CD4-positive, alpha-beta T cell treated with Interleukin-21 for 1 hour (primary cell): ENCODE data around the gene KIF16B.
A peak's percentile ranks its signal among the peaks of the same experiment; 100 is the strongest.
"Not testable (repeated sequence)": the region's sequence is repeated elsewhere in the genome, so short reads cannot be mapped to it uniquely, and the experiment has no call there.

ENCODE experiments used
- DNase-seq: peaks from one replicate; pipeline ENCODE4 v3.0.0-alpha.2; 2020

Gene KIF16B

GRCh38 chr20:16573001-16573965, at the start of gene KIF16B:
KIF16B (minus strand) TSS chr20:16573448; CDS start chr20:16573275, 173 bp downstream.
- peak; percentile 86 for DNase-seq

DNA sequence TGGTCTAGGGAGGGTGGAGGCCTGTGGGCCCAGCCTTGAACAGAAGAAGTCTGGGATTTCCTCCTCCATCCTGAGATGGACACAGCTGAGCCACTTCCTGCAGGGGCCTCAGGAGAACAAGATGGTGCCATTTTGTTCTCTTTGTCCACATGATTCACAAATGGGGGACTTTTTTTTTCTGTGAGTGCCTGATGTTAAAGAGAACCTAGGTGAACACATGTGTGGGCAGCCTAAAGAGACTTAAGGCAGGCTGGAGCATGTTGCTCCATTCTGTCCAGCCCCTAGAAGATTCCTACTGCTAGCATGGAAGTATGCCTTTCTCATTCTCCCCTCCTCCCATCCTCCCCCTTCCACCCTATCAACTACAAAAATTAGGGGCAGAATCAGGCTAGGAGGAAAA, 49.3 kb upstream of the KIF16B start:
- DNase-seq: no peak

- DNase-seq: no peak
Observed at GRCh38 chr20:16621435-16622141, 48.3 kb upstream of the KIF16B start.

- DNase-seq: no peak
Observed at GRCh38 chr20:16620961-16621360, 47.7 kb upstream of the KIF16B start.

GRCh38 chr20:16619953-16620352, 46.7 kb upstream of the KIF16B start:
- DNase-seq: no peak

DNA sequence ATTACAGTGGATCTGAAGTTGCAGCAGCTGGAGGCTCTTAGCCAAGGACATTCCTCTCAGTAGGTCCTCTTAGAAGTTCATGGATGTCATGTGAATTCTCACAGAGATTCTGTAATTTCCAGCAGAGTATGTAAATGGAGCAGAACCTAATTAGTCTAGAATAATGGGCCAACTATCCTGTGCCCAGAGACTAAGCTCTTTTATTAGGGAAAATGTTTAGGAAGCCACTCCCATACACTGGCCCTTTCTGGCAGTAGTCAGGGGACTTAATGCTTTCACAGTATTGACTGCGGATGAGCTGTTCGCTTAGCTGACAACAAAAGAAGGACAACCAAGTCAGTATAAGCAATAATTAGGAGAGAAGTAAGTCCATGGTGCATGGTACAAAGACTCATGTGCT, 43.8 kb upstream of the KIF16B start:
- DNase-seq: no peak

- no peak for DNase-seq
Observed at GRCh38 chr20:16616317-16616716, 43.1 kb upstream of the KIF16B start.

- no peak for DNase-seq
Observed at GRCh38 chr20:16615199-16615598, 42.0 kb upstream of the KIF16B start.

DNA sequence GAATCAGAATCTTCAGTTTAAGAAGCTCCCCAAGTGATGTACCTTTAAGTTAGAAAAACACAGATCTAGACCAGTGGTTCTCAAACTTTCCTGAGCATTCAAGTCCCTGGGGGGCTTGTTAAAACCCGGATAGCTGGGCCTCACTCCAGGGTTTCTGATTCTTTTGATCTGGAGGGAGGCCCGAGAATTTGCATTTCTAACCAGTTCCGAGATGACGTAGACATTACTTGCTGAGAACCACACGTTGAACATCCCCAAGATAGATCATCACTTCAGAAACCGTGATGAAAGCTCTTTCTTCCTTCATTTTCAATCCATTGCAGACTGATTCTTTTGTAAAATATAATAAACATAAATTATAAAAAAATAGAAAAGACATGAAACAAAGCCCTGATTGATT, 40.7 kb upstream of the KIF16B start:
- no peak for DNase-seq

DNA sequence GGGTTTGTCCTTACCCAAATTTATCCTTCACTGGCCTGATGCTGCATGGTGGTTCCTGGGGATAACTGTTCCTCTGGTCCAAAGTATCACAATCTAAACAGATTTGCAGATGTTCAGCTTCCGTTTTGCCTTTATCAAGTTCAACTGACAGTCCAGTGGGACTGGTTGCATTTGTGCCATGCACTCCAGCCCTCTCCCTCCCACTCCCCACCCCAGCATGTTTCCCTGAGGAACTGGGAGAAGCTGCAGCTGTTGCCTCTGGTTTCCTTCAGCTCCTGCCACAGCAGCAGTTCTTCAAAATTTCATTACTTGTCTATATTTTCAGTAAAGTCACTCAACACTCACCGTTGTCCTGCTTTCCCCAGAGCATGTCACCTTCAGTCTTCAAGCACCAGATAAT, 39.5 kb upstream of the KIF16B start:
- no peak for DNase-seq

GRCh38 chr20:16611817-16612216, 38.6 kb upstream of the KIF16B start:
- DNase-seq: no peak

DNA sequence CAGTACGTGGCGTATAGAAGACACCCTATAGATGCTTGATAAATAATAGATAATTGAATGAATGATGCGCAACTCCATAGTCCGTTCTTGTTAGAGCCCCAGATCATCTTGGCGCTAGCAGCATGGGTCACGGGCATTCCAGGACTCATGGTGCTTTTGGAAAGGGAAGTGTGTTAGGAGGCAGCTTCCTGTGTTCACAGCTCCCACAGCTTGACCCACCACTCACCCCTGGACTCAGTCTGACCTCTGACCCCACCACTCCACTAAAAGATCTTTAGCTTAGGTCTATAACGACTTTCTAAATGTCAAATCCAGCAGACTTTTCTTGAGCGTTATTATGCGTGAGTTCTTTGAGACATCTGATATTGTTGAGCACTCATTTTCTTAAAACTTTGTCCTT, 35.8 kb upstream of the KIF16B start:
- no peak for DNase-seq

DNA sequence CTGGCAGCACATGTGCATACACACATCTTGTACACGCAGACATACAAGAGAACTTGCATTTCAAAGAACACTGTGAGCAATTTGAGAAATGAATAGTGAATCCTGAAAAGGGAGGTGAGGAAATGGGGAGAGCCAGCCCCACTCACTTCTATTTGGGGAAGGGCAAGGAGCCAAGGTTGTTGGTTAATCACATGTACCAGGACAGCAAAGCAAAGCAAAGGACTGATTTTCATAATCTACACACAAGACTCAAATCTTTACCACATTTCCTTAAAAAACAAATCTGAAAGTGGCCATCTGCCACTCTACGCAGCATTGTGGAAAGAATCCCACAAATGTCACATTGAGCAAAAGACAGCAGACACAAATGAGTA, 35.0 kb upstream of the KIF16B start:
- no peak for DNase-seq

DNA sequence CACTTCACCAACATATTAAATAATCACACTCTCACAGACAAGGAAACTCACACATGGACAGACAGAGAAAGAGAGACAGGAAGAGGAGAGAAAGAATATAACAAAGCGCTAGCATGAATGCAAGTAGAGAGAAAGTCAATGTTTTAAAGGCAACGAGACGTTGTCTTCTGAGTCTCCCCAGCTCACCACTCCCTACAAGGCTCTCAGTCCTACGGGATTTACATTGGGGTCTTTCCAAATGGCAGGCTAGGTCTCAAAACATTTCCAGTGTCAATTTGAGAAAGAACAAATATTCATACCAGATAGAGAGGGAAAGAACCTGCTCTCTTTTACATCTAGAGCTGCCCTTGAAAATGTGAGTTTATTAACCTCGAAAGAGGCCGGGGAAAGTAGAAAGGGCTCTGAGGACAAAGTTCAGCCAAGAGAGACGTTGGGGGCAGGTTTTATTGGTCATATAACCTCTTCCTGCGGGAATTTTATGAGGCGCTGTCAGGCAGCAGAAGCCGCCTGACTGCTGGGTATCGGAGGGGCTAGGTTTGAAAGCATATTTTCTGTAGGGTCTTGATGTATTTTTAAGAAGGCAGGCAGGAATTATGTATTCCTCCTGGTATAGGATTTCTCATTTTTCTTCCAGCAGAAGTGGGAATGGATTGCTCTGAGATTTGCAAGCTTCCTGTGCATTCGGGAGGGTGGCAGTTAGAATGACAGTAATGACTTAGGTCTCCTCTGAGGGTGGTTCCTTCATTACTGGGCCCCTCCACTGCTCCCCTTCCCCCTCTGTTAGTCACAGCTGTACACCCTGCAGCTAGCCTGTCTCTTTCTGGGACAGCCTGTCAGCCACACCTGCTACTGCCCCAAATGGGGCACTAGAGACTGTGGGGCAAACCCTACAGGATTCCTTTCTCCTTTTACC, 34.4 kb upstream of the KIF16B start:
- no peak for DNase-seq

- no peak for DNase-seq
Observed at GRCh38 chr20:16606468-16607070, 33.3 kb upstream of the KIF16B start.

- no peak for DNase-seq
Observed at GRCh38 chr20:16601047-16601446, 27.8 kb upstream of the KIF16B start.

DNA sequence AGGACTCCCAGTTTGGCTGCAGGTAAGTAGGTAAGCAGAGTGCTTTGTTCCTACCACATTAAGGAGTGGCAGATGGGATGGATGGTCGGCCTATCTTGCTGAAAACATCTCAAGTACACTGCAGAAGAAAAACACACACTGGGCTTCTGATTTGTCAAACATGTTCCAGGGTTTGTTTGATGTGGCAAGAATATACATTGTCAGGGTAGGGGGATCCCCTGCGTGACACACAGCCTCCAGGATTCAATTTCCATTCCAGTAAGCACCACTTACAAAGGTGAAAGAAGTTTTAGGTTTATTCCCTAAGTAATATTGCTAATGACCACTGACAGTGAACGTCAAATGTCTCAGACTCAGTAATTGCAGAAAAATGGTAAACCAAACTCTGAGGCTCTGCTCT, 26.0 kb upstream of the KIF16B start:
- no peak for DNase-seq

GRCh38 chr20:16596991-16597390, 23.7 kb upstream of the KIF16B start:
- no peak for DNase-seq

DNA sequence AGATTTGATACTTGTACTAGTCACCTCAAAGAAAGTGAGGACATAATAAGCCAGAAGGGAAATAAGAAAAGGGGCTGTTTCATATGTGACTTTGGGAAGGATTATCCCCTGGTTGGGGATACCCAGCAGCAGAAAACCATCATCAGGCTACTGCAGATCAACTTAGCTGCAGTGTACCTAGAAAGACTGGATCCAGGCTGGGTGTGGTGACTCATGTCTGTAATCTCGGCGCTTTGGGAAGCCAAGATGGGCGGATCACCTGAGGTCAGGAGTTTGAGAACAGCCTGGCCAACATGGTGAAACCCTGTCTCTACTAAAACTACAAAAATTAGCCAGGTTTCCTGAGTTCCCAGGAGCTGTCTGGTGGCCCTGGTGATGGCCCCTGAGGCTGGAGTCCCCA, 23.2 kb upstream of the KIF16B start:
- DNase-seq: not testable (repeated sequence)

DNA sequence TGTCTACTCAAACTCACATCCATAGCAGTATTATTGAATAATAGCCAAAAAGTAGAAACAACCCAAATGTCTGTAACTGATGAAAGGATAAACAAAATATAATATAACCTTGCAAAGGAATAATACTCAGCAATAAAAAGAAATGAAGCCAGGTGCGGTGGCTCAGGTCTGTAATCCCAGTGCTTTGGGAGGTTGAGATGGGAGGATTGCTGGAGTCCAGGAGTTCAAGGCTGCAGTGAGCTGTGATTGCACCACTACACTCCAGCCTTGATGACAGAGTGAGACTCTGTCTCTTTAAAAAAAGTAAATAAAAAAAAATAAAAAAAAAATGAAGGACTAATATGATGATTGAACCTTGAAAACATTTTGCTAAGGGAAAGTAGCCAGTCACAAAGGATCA, 22.1 kb upstream of the KIF16B start:
- no peak for DNase-seq

DNA sequence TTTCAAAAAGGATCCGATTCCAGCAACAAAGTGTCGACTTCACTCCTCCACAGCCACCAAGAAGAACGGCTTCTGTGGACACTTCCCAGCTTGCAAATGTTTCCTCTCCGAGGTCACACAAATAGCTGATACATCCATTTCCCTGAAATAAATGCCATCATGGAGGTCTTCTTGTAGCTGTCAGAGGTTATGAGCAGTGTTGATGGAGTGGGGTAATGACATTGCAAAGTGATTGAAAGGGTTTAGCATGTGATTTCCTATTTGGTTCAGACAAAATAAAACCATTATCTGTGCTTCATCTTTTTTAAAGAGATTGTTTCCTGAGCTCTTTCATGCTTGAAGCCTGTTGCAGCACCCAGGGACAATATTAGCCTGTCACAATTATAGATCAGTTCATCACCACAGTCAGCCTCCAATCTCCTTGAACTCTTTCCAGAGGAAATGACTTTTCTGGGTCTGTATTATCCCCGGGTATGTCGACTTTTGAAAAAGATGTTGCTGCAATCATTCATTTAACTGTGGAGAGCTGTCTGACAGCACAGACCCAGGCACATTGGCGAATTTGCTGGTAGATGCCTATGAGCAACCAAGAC, 16.9 kb upstream of the KIF16B start:
- DNase-seq: no peak

- DNase-seq: no peak
Observed at GRCh38 chr20:16589623-16590022, 16.4 kb upstream of the KIF16B start.
